AG09309 (cell line): ENCODE data around the gene LRIT1.
"Not testable (repeated sequence)": the region's sequence is repeated elsewhere in the genome, so short reads cannot be mapped to it uniquely, and the experiment has no call there.

Experiments
- DNase-seq: peaks from one replicate; pipeline ENCODE4 v3.0.0-alpha.2; 2010; ENCODE audit warnings: low read depth
- H3K4me3 ChIP-seq: 2 replicates; pipeline ENCODE4 v1.5.1; 2011; ENCODE audit warnings: mild to moderate bottlenecking, low read depth, low read length, moderate library complexity; ENCODE audit not compliant: control insufficient read depth
- CTCF ChIP-seq: IDR thresholded peaks from 2 replicates; pipeline ENCODE4 v1.5.1; 2011; ENCODE audit warnings: mild to moderate bottlenecking, low read depth, low read length, inconsistent platforms; ENCODE audit not compliant: insufficient read depth, control insufficient read depth; ENCODE audit errors: missing control alignments

LRIT1 gene

GRCh38 chr10:84241185-84241790 lies at the start of gene LRIT1:
TSS of gene LRIT1 (minus strand) at chr10:84241546. CDS start at chr10:84241439, 107 bp downstream.
- TF ChIP-seq CTCF = no peak
- no peak within 1 kb of the TSS for H3K4me3 ChIP-seq
- DNase-seq = no peak

- no peak for DNase-seq
- TF ChIP-seq CTCF = no peak
- H3K4me3 ChIP-seq = no peak overlapping the region
These were observed 48.9 kb upstream of the LRIT1 start for GRCh38 chr10:84290235-84290634.

GRCh38 chr10:84289521-84290200 lies 48.3 kb upstream of the LRIT1 start:
- TF ChIP-seq CTCF = no peak
- no peak for DNase-seq
- H3K4me3 ChIP-seq = no peak overlapping the region

GRCh38 chr10:84288151-84288550 lies 46.8 kb upstream of the LRIT1 start:
- H3K4me3 ChIP-seq = no peak overlapping the region

GRCh38 chr10:84286695-84287094 lies 45.3 kb upstream of the LRIT1 start:
- H3K4me3 ChIP-seq = no peak overlapping the region
- DNase-seq = no peak
- no peak for TF ChIP-seq CTCF

More at GRCh38 chr10:84288151-84288550, 46.8 kb upstream of the LRIT1 start:
- DNase-seq = no peak
- no peak for TF ChIP-seq CTCF

GRCh38 chr10:84279876-84280475 lies 38.6 kb upstream of the LRIT1 start:
- DNase-seq, H3K4me3 ChIP-seq: not testable (repeated sequence)

- H3K4me3 ChIP-seq = no peak overlapping the region
- DNase-seq = no peak
- TF ChIP-seq CTCF = no peak
These were observed 29.4 kb upstream of the LRIT1 start for GRCh38 chr10:84270708-84271107.
